GM12878 (cell line): ENCODE results near the gene PKD2.

Source experiments
- BRCA1 ChIP-seq: IDR thresholded peaks from 2 replicates; pipeline ENCODE4 v1.6.1; 2011; ENCODE audit warnings: low read depth, low read length, improper control_type of control experiment
- EP300 ChIP-seq, 2 experiments: fragments of 150-350 bp in 1 of 2; IDR thresholded peaks; 2 replicates each; pipeline ENCODE4 v1.6.1; 2011 to 2012; ENCODE audit warnings: low read depth in 2 of 2, low read length in 2 of 2, borderline replicate concordance in 1 of 2, improper control_type of control experiment in 1 of 2, inconsistent platforms in 1 of 2; ENCODE audit not compliant: control insufficient read depth in 1 of 2
- FOS ChIP-seq: IDR thresholded peaks from 3 replicates; pipeline ENCODE4 v1.6.1; 2011; ENCODE audit warnings: borderline replicate concordance; ENCODE audit not compliant: insufficient read length; ENCODE audit errors: extremely low read depth
- HDGF ChIP-seq: fragments of 450-650 bp; IDR thresholded peaks from 2 replicates; pipeline ENCODE4 v1.6.1; 2016; ENCODE audit warnings: antibody characterized with exemption
- JUNB ChIP-seq: IDR thresholded peaks from 2 replicates; pipeline ENCODE4 v1.6.1; 2016; ENCODE audit warnings: antibody characterized with exemption, mild to moderate bottlenecking
- MAX ChIP-seq: IDR thresholded peaks from 2 replicates; pipeline ENCODE4 v1.6.1; 2012; ENCODE audit warnings: low read depth, low read length, improper control_type of control experiment
- POLR2A ChIP-seq: IDR thresholded peaks from 2 replicates; pipeline ENCODE4 v1.6.1; 2011; ENCODE audit warnings: low read depth, mild to moderate bottlenecking, low read length
- RAD21 ChIP-seq: IDR thresholded peaks from 2 replicates; pipeline ENCODE4 v1.6.1; 2011; ENCODE audit warnings: mild to moderate bottlenecking, low read depth, low read length, moderate library complexity; ENCODE audit not compliant: insufficient read depth
- REST ChIP-seq: IDR thresholded peaks from 2 replicates; pipeline ENCODE4 v1.6.1; 2012; ENCODE audit warnings: mild to moderate bottlenecking, low read depth, low read length
- SMARCA5 ChIP-seq: fragments of 450-650 bp; IDR thresholded peaks from 2 replicates; pipeline ENCODE4 v1.6.1; 2017; ENCODE audit warnings: mild to moderate bottlenecking
- TF ChIP-seq, protein P1 (sequence below): fragments of 450-650 bp; IDR thresholded peaks from 2 replicates; pipeline ENCODE4 v1.6.1; 2017; ENCODE audit warnings: mild to moderate bottlenecking
- TF ChIP-seq, protein P2 (sequence below), 3 experiments: IDR thresholded peaks in 2 of 3; conservative IDR thresholded peaks in 1 of 3; 2 replicates each; pipeline ENCODE4 v1.5.1; 2011; ENCODE audit warnings: low read depth in 3 of 3, low read length in 3 of 3, mild to moderate bottlenecking in 3 of 3, control low read depth in 2 of 3, moderate library complexity in 2 of 3, inconsistent platforms in 1 of 3, mixed read lengths in 1 of 3; ENCODE audit not compliant: control insufficient read depth in 2 of 3, insufficient read depth in 1 of 3; ENCODE audit errors: extremely low read depth in 1 of 3

- no peak for TF ChIP-seq SMARCA5
- no peak for TF ChIP-seq FOS
- no peak for TF ChIP-seq POLR2A
- TF ChIP-seq REST, result no peak
- TF ChIP-seq, protein P1, sequence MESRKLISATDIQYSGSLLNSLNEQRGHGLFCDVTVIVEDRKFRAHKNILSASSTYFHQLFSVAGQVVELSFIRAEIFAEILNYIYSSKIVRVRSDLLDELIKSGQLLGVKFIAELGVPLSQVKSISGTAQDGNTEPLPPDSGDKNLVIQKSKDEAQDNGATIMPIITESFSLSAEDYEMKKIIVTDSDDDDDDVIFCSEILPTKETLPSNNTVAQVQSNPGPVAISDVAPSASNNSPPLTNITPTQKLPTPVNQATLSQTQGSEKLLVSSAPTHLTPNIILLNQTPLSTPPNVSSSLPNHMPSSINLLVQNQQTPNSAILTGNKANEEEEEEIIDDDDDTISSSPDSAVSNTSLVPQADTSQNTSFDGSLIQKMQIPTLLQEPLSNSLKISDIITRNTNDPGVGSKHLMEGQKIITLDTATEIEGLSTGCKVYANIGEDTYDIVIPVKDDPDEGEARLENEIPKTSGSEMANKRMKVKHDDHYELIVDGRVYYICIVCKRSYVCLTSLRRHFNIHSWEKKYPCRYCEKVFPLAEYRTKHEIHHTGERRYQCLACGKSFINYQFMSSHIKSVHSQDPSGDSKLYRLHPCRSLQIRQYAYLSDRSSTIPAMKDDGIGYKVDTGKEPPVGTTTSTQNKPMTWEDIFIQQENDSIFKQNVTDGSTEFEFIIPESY, result no peak
- no peak for TF ChIP-seq HDGF
- TF ChIP-seq JUNB, result no peak
- no peak for TF ChIP-seq MAX
- TF ChIP-seq, protein P2, sequence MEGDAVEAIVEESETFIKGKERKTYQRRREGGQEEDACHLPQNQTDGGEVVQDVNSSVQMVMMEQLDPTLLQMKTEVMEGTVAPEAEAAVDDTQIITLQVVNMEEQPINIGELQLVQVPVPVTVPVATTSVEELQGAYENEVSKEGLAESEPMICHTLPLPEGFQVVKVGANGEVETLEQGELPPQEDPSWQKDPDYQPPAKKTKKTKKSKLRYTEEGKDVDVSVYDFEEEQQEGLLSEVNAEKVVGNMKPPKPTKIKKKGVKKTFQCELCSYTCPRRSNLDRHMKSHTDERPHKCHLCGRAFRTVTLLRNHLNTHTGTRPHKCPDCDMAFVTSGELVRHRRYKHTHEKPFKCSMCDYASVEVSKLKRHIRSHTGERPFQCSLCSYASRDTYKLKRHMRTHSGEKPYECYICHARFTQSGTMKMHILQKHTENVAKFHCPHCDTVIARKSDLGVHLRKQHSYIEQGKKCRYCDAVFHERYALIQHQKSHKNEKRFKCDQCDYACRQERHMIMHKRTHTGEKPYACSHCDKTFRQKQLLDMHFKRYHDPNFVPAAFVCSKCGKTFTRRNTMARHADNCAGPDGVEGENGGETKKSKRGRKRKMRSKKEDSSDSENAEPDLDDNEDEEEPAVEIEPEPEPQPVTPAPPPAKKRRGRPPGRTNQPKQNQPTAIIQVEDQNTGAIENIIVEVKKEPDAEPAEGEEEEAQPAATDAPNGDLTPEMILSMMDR (IDR thresholded peaks at IDR 0.05 in 2 of 3, conservative IDR thresholded peaks at IDR 0.05 in 1 of 3; ENCODE audit: control insufficient read depth in 2 of 3, extremely low read depth in 1 of 3, insufficient read depth in 1 of 3, low read depth in 3 of 3, low read length in 3 of 3), result no peak
- TF ChIP-seq EP300 (IDR thresholded peaks at IDR 0.05; ENCODE audit: borderline replicate concordance in 1 of 2, control insufficient read depth in 1 of 2, low read depth in 2 of 2, low read length in 2 of 2), result no peak
- no peak for TF ChIP-seq BRCA1
- no peak for TF ChIP-seq RAD21
Measured at GRCh38 chr4:88115587-88115986, 108.2 kb downstream of the PKD2 start.
